ENCODE measurements around the gene LIMCH1. TPM values are rescaled to one million over a fixed set of nuclear protein-coding genes. Genes with fewer than 3 reads are reported as not detected.

The LIMCH1 gene
- total RNA-seq, 1 experiment from 2014 or later = 10.4 TPM

DNA sequence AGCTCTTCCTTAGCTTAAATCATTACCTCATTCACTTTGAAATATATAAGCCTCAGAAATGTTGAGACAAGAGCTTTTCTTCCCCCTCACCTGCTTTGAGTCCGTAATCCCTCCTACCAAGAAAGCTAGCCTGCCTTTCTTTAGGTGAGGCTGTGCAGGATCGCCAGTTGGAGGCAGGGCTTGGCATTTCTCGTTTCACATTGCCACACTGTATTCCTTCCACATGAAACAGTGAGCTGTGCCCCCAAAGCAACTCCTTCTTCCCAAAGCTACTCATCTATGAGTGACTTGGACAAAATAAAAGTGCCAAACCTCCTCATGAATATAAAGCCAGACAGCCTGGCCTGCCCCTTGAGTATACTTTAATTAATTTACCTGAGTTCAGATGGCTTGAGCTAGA lies 86.8 kb downstream of the LIMCH1 start:
- ChIA-PET CTCF (no interaction called here), RAD21 (ENCODE audit: low non-redundant PET in 1 of 2, low total read pairs in 2 of 2, uncharacterized antibody in 2 of 2, unreplicated experiment in 2 of 2) (no interaction called here), POLR2A (no interaction called here)
- TF ChIP-seq JUND (IDR thresholded peaks at IDR 0.05) (no peak), POLR2AphosphoS5 (IDR thresholded peaks at IDR 0.05; ENCODE audit: low read depth, low read length) (no peak)
- Histone ChIP-seq H3K9ac (ENCODE audit: low read length) (no peak overlapping the region), H3K9me3 (ENCODE audit: control insufficient read depth in 1 of 2, insufficient read depth in 1 of 2, low read depth in 1 of 2, low read length in 2 of 2) (no peaks in the 10 kb centered on the region), H2AFZ (ENCODE audit: low read depth, low read length, poor library complexity, severe bottlenecking) (no peak overlapping the region), H3K4me2 (ENCODE audit: low read length) (no peak overlapping the region), H3K4me1 (ENCODE audit: control insufficient read depth in 1 of 2, insufficient read depth in 2 of 2, low read length in 2 of 2) (no peaks in the 10 kb centered on the region), H4K20me1 (ENCODE audit: insufficient read depth) (no peaks in the 10 kb centered on the region), H3K27ac (ENCODE audit: low read depth, low read length) (no peak overlapping the region), H3K27me3 (ENCODE audit: insufficient read depth, low read length) (no peaks in the 10 kb centered on the region), H3K36me3 (ENCODE audit: control insufficient read depth in 1 of 2, insufficient read depth in 2 of 2, low read length in 2 of 2) (no peaks in the 10 kb centered on the region), H3K4me3 (replicated peaks in 1 of 2; ENCODE audit: low read depth in 1 of 2, low read length in 2 of 2) (no peak overlapping the region), H3K79me2 (ENCODE audit: insufficient read depth, low read length) (no peaks in the 10 kb centered on the region), H3K9me2 (ENCODE audit: insufficient read depth) (no peaks in the 10 kb centered on the region)
- no peak for DNase-seq (ENCODE audit: low read depth, low spot score)
- intact Hi-C loops (cut with micrococcal nuclease) = no loop called here
- BruUV-seq (replicated peaks) = no TSS peak
- ATAC-seq = no peak

DNA sequence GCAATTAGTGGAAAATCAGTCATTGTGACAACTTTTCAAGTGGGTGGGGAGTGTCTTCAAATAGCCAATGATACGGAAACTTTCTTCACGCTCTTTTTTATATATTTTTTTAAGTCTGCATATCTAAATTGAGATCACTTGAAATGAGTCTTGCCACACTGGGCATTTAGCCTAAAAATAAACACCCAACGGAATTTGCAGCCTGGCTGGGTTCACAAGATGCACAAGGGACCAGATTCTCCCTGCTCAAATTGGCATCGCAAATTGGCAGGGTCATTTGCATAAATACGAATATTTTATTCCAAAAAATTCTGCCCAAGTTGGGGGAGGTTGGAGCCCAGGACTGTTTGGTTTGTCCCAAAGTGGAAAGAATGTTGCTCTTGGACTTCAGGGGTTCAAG lies 87.6 kb downstream of the LIMCH1 start:
- no TSS peak for BruUV-seq (replicated peaks)
- Histone ChIP-seq H3K4me2 (ENCODE audit: low read length) (no peak overlapping the region), H3K9ac (ENCODE audit: low read length) (no peak overlapping the region), H3K4me1 (ENCODE audit: control insufficient read depth in 1 of 2, insufficient read depth in 2 of 2, low read length in 2 of 2) (no peaks in the 10 kb centered on the region), H3K27me3 (ENCODE audit: insufficient read depth, low read length) (no peaks in the 10 kb centered on the region), H3K36me3 (ENCODE audit: control insufficient read depth in 1 of 2, insufficient read depth in 2 of 2, low read length in 2 of 2) (no peaks in the 10 kb centered on the region), H2AFZ (ENCODE audit: low read depth, low read length, poor library complexity, severe bottlenecking) (no peak overlapping the region), H3K79me2 (ENCODE audit: insufficient read depth, low read length) (no peaks in the 10 kb centered on the region), H3K9me3 (ENCODE audit: control insufficient read depth in 1 of 2, insufficient read depth in 1 of 2, low read depth in 1 of 2, low read length in 2 of 2) (no peaks in the 10 kb centered on the region), H3K4me3 (replicated peaks in 1 of 2; ENCODE audit: low read depth in 1 of 2, low read length in 2 of 2) (no peak overlapping the region), H3K27ac (ENCODE audit: low read depth, low read length) (no peak overlapping the region), H3K9me2 (ENCODE audit: insufficient read depth) (no peaks in the 10 kb centered on the region), H4K20me1 (ENCODE audit: insufficient read depth) (no peaks in the 10 kb centered on the region)
- TF ChIP-seq CEBPB (IDR thresholded peaks at IDR 0.05; ENCODE audit: low read depth) (no peak), POLR2AphosphoS5 (IDR thresholded peaks at IDR 0.05; ENCODE audit: low read depth, low read length) (no peak), EGR1 (IDR thresholded peaks at IDR 0.05; ENCODE audit: low read depth) (no peak), ELF1 (IDR thresholded peaks at IDR 0.05; ENCODE audit: borderline replicate concordance, low read depth) (no peak), RAD21 (IDR thresholded peaks at IDR 0.05; ENCODE audit: low read depth) (no peak), TCF7L2 (IDR thresholded peaks at IDR 0.05; ENCODE audit: borderline replicate concordance, extremely low read depth, insufficient read depth, insufficient read length) (no peak)
- TF ChIP-seq, protein P1, sequence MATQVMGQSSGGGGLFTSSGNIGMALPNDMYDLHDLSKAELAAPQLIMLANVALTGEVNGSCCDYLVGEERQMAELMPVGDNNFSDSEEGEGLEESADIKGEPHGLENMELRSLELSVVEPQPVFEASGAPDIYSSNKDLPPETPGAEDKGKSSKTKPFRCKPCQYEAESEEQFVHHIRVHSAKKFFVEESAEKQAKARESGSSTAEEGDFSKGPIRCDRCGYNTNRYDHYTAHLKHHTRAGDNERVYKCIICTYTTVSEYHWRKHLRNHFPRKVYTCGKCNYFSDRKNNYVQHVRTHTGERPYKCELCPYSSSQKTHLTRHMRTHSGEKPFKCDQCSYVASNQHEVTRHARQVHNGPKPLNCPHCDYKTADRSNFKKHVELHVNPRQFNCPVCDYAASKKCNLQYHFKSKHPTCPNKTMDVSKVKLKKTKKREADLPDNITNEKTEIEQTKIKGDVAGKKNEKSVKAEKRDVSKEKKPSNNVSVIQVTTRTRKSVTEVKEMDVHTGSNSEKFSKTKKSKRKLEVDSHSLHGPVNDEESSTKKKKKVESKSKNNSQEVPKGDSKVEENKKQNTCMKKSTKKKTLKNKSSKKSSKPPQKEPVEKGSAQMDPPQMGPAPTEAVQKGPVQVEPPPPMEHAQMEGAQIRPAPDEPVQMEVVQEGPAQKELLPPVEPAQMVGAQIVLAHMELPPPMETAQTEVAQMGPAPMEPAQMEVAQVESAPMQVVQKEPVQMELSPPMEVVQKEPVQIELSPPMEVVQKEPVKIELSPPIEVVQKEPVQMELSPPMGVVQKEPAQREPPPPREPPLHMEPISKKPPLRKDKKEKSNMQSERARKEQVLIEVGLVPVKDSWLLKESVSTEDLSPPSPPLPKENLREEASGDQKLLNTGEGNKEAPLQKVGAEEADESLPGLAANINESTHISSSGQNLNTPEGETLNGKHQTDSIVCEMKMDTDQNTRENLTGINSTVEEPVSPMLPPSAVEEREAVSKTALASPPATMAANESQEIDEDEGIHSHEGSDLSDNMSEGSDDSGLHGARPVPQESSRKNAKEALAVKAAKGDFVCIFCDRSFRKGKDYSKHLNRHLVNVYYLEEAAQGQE (IDR thresholded peaks at IDR 0.05; ENCODE audit: low read depth) = no peak
- TF ChIP-seq, protein P2, sequence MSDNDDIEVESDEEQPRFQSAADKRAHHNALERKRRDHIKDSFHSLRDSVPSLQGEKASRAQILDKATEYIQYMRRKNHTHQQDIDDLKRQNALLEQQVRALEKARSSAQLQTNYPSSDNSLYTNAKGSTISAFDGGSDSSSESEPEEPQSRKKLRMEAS (IDR thresholded peaks at IDR 0.05) = no peak
- POLR2A ChIA-PET = no interaction called here
- ATAC-seq = no peak
- RAD21 ChIA-PET (ENCODE audit: low non-redundant PET in 1 of 2, low total read pairs in 2 of 2, uncharacterized antibody in 2 of 2, unreplicated experiment in 2 of 2) = no interaction called here
- intact Hi-C loops (cut with micrococcal nuclease) = no loop called here
- CTCF ChIA-PET = no interaction called here
- DNase-seq (ENCODE audit: low read depth, low spot score) = no peak
